CD4-positive, alpha-beta T cell treated with Interleukin-1 beta for 1 hour (primary cell): Measurements from ENCODE around the gene SLAMF7.
A peak's percentile ranks its signal among the peaks of the same experiment; 100 is the strongest.
"Not testable (repeated sequence)": the region's sequence is repeated elsewhere in the genome, so short reads cannot be mapped to it uniquely, and the experiment has no call there.

Experiments
- DNase-seq, 2 donors: peaks; one replicate each; pipeline ENCODE4 v3.0.0-alpha.2; 2020 to 2022

SLAMF7 gene

DNA sequence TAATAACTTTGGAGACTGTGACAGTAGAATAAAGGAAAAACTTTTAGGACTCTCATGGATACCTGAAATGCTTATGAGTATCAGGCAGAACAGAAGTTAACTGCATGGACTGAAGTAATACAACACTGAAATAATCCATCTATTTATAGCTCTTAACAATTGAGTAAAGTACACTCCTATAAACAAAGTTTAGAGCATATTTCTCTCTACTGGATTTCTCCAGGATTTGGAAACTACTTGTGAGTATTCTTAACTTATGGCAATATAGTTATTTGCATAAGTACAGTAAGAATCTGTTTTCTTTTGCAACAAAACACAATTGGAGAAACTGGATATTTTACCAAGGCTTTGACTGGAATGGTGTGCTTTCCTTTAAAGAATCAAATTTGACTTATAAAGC is 17.6 kb upstream of the SLAMF7 start:
- DNase-seq = no peak

GRCh38 chr1:160722726-160723125 is 16.3 kb upstream of the SLAMF7 start:
- DNase-seq = no peak

- DNase-seq = no peak
Observed at GRCh38 chr1:160723332-160723731, 15.7 kb upstream of the SLAMF7 start.

DNA sequence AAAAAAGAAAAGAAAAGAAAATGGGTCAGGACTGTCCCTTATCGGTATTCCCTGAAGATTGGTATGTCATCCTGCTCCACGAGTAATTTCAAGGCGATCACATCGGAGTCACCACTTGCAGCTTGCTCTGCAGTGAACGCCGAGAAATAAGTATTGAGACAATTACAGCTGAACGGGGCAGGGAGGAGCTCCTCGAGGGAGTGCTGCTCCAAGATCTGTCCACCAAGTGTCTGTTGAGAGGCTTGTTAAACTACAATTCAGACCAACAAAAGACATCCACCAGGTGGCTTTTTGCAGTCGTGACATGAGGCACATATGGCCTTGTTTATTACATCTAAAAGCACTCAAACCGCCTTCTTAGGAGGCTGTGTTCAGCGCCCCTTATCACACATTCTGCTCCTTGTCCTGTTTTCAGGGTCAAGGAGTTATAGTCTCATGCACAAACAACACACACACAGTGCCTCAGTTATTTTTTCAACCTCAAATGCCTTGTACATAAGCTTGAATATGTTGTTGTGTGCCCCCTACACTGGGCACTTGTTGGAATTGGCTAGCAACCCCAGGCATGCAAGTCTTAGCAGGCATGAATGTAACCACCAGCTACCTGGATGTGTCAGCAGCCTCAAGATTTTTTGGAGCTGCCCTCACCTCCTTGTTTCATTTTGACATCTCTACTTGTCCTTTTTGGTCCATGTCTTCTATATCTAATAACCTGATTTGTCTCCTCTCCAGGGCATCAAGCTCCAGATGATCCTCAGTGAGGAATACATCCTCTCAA is 14.4 kb upstream of the SLAMF7 start:
- no peak for DNase-seq

GRCh38 chr1:160726114-160726497 is 12.9 kb upstream of the SLAMF7 start:
- DNase-seq = no peak

- DNase-seq = peak; percentile 73 to 81
Observed at GRCh38 chr1:160726498-160727315, 12.3 kb upstream of the SLAMF7 start.

DNA sequence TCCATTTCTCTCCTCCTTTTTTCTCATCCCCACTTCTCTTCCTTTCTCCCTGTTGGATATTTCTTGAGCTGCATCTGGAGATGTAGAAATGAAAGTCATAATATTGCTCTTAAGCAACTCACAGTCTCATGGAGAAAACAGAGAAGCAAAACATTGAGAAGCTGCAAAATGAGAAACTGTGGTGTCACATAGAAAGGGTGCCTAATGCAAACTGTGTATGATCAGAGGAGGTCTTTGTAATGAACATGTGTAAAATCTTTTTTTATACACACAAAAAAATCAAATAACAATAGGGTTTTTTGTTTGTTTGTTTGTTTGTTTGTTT is 11.8 kb upstream of the SLAMF7 start:
- no peak for DNase-seq

- not testable (repeated sequence) for DNase-seq
Observed at GRCh38 chr1:160731564-160731963, 7.5 kb upstream of the SLAMF7 start.

GRCh38 chr1:160731990-160732389 is 7.1 kb upstream of the SLAMF7 start:
- no peak for DNase-seq

GRCh38 chr1:160733898-160734297 is 5.1 kb upstream of the SLAMF7 start:
- DNase-seq = no peak

DNA sequence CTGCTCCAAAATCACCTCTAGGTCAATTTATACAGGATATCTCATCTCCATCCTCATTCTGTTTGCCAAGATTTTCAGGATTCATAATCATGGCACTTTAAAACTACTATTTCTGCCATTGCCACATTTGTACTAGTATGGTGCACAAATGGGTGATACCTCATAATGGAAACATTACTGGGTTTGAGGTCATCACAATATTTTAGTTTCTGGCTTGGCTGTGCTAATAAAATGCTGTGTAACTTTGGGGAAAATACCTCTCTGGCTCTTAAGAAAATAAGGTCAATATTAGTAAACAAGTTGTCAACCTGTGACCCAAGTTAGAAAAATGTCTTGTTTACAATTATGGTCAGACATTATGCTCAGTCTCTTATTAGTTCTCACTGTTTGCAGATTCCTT is 4.7 kb upstream of the SLAMF7 start:
- DNase-seq = no peak

- DNase-seq = no peak
Observed at GRCh38 chr1:160738271-160738670, 776 bp upstream of the SLAMF7 start.

GRCh38 chr1:160740133-160740688 is 1.2 kb downstream of the SLAMF7 start:
- no peak for DNase-seq

- DNase-seq = peak in 1 of 2 donors; percentile 29
Observed at GRCh38 chr1:160741092-160741501, 2.0 kb downstream of the SLAMF7 start.

DNA sequence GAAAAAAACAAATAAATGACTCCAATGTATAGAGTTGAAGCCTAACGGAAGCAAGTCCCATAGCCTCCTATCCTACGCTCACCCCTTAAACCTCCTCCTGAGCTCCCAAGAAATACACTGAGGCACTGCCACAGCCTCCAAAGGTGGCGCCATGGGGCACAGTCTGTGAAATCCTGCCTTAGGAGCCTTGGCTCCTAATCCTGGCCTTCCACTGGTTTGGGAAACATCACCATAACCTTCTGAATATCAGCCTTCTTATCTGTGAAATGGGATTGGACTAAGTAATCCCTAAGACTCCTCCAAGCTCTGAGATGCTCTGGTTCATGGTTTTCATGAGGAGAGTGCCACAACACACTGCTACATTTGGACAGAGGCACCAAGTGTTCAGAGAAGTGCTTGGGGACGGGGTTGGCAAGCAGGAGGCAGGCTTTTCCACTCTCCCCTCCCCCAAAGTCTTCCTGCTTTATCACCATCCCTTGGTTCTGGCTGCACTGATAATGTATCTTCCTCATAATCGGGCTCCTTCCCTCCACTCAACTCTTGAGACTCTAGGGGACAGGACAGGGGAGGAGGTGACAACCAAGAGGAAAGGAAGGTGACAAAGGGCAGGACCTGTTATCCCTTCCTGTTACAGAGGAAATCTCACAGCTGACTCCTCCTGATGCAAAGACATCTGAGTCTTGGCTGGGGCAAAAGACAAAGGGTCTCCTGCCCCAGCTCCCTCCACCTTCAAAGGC is 2.7 kb downstream of the SLAMF7 start:
- DNase-seq = no peak

DNA sequence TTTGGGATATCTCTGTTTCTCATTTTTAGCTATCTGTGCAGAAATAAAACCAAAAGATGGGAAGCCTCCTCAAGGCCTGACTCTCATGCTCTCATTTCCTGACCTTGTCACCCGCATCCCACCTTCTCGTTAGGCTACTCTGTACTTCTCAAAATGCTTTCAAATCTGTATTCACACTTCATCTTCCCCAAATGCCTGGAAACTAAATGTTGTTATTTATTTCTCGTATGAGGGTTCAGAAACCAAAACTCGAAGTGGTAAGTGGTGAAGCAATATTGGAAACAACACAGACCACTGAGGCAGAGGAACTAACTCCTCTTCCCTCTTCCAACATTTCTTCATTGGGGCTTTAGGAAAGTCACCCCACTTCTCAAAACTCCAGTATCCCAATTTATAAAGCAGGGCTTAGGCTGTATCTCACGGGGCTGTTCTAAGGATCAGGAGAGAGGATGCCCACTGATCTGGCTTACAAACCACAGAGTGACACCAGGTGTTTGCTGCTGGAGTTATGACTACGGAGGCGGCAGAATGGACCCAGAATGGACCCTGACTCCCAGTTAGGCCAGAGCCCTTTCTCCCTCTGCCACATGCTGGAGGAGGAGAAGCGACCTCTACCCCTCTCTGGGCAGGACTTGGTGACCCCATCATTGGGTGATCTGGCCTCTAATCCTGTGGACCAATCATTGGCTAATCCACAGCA is 3.5 kb downstream of the SLAMF7 start:
- DNase-seq = no peak

- peak in 1 of 2 donors; percentile 25 for DNase-seq
Observed at GRCh38 chr1:160743266-160743665, 4.2 kb downstream of the SLAMF7 start.

GRCh38 chr1:160744199-160744851 is 5.3 kb downstream of the SLAMF7 start:
- peak in 1 of 2 donors; percentile 49 for DNase-seq

DNA sequence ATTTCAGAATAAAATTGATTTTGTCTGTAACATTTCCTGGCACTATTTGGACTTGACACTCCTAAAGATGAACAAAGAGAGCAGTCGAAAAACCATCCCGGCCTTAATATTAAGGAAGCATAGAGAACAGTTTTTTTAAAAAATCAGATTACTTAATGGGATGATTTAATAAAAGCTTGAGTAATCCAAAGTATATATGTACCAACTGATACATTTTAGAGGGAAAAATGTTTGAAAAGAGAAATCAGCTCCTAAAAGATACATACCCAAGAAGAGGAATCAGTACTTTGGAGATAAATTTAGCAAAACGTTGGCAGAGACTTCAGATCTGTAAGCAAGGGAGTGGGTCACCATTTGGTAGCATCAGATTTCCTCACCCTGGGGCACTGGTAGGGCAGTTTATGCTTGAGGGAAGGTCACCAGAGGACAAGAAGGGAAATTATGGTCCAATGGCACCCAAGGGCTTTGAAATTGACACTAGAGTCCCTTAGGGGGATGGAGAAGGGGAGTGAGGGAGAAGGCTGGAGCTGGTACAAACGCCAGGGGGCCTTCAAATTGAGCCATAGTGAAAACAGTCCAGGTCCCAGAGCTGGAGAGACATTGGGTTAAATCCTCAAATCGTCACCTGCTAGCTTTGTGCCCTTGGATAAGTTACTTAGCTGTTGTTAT is 5.9 kb downstream of the SLAMF7 start:
- DNase-seq = no peak

GRCh38 chr1:160745551-160745950 is 6.5 kb downstream of the SLAMF7 start:
- DNase-seq = no peak

DNA sequence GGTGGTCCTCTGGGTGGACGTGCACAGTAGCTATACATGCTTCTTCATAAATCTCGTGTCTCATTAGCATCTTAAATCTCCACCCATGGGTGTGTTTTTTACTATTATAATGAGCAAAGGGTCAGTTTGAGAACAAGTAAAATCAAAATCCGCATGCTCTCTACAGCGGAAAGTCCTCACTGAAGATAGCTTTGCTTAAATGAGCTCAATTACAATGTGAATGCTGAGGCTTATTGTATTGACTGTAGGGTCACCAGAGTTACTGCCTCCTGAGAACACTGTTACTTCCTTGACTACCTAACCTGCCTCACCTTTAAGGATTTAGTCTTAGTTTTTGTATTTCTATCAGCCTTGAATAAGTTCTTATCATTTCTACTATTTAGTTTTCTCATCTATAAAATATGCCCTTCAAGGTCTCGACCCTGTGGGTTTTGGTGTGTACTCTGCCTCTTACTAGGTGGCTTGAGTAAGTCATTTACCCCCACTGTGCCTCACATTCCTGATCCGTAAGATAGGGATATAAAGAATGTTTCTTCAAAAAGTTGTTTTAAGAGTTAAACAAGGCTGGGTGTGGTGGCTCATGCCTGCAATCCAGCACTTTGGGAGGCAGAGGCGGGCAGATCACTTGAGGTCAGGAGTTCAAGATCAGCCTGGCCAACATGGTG is 7.9 kb downstream of the SLAMF7 start:
- no peak for DNase-seq
